ENCODE data around the gene CCDC148.

Gene CCDC148

DNA sequence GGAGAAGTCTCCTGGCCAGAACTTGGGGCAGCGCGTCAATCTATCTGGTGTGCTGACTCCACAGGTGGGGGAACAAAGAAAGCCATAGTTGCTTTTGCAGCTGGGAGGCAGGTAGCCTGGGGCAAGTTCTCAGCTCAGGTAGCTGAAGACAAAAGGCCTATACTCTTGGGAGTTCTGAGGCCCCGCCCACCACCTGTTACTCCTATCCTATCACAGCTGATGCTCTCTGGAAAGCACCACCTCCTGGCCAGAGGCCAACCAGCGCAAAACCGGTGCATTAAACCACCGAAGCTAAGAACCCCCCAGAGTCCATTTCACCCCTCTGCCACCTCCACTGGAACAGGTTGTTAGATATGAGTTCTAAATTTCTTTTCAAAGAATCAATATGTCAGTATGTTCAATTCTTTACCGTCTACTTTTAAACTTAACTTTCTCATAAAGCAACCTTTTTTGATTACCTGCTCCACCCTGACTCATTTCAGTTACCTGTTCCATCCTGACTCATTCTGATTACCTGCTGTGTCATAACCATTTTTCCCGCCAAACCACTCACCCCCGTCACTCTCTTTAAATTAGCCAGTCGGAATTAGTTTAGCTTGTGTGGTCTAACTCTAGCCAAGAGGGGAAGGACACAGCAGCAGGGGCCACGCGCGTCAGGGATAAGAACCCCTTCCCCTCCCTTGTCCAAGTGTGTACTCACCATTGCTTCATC is 311.5 kb downstream of the CCDC148 start:
- Histone ChIP-seq H3K36me3 (ENCODE audit: low read length) (no peaks in the 10 kb centered on the region), H3K9me3 (ENCODE audit: insufficient read depth, low read length) (no peaks in the 10 kb centered on the region), H3K9me2 (replicated peaks; ENCODE audit: insufficient read depth, low read length) (no peaks in the 10 kb centered on the region), H4K20me1 (ENCODE audit: low read depth, low read length) (no peaks in the 10 kb centered on the region), H3K4me3 (ENCODE audit: insufficient read depth, low read length, poor library complexity, severe bottlenecking) (no peak overlapping the region), H2AFZ (ENCODE audit: low read depth, low read length, severe bottlenecking) (no peak overlapping the region), H3K79me2 (ENCODE audit: insufficient read depth, low read length) (no peaks in the 10 kb centered on the region), H3K4me2 (ENCODE audit: low read depth, low read length, poor library complexity, severe bottlenecking) (no peak overlapping the region), H3F3A (ENCODE audit: insufficient read depth) (no peaks in the 10 kb centered on the region), H3K27ac (ENCODE audit: low read depth, low read length) (no peak overlapping the region), H3K27me3 (ENCODE audit: low read length) (no peaks in the 10 kb centered on the region), H3K9ac (ENCODE audit: low read length) (no peak overlapping the region)
- no peak for TF ChIP-seq EZH2phosphoT487 (conservative IDR thresholded peaks at IDR 0.05; ENCODE audit: low read length)
- TF ChIP-seq, protein P1, sequence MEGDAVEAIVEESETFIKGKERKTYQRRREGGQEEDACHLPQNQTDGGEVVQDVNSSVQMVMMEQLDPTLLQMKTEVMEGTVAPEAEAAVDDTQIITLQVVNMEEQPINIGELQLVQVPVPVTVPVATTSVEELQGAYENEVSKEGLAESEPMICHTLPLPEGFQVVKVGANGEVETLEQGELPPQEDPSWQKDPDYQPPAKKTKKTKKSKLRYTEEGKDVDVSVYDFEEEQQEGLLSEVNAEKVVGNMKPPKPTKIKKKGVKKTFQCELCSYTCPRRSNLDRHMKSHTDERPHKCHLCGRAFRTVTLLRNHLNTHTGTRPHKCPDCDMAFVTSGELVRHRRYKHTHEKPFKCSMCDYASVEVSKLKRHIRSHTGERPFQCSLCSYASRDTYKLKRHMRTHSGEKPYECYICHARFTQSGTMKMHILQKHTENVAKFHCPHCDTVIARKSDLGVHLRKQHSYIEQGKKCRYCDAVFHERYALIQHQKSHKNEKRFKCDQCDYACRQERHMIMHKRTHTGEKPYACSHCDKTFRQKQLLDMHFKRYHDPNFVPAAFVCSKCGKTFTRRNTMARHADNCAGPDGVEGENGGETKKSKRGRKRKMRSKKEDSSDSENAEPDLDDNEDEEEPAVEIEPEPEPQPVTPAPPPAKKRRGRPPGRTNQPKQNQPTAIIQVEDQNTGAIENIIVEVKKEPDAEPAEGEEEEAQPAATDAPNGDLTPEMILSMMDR (IDR thresholded peaks at IDR 0.05; ENCODE audit: insufficient read depth, low read length, poor library complexity, severe bottlenecking), result no peak

DNA sequence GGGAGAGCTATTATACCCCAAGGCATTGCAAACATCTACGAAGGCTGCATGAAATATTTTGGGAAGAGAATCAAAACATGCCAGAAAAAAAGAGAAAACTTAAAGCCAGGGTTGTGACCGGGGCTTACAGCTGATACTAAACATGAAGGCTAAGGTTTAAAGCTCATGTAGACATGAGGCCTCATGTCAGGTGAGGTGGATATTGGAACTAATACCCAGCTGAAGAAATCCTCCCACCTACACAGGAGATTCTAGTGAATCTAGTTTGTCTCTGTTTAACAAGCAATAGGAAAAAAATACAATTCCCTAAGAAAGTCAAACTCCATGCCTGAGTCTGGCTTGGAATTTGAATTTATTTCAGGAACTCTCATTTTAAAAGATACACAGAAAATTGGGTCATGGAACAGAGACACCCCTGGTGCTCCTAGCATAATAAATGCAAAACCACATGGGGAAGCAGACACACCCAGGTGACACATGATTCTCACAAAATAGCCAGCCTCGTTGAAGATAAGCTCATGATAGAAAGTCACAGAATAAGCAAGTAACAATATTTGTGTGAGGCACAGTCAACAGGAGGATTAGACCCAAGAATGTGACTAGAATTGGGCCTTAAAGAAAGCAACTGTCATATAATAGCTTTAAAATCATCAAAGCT is 312.7 kb downstream of the CCDC148 start:
- Histone ChIP-seq H2AFZ (ENCODE audit: low read depth, low read length, severe bottlenecking) (no peak overlapping the region), H4K20me1 (ENCODE audit: low read depth, low read length) (no peaks in the 10 kb centered on the region), H3K9ac (ENCODE audit: low read length) (no peak overlapping the region), H3K27ac (ENCODE audit: low read depth, low read length) (no peak overlapping the region), H3K4me3 (ENCODE audit: insufficient read depth, low read length, poor library complexity, severe bottlenecking) (no peak overlapping the region), H3K79me2 (ENCODE audit: insufficient read depth, low read length) (no peaks in the 10 kb centered on the region), H3K36me3 (ENCODE audit: low read length) (no peaks in the 10 kb centered on the region), H3K9me2 (replicated peaks; ENCODE audit: insufficient read depth, low read length) (no peaks in the 10 kb centered on the region), H3F3A (ENCODE audit: insufficient read depth) (no peaks in the 10 kb centered on the region), H3K27me3 (ENCODE audit: low read length) (no peaks in the 10 kb centered on the region), H3K4me2 (ENCODE audit: low read depth, low read length, poor library complexity, severe bottlenecking) (no peak overlapping the region), H3K9me3 (ENCODE audit: insufficient read depth, low read length) (no peaks in the 10 kb centered on the region)
- TF ChIP-seq, protein P1 (IDR thresholded peaks at IDR 0.05; ENCODE audit: insufficient read depth, low read length, poor library complexity, severe bottlenecking), result no peak
- TF ChIP-seq EZH2phosphoT487 (conservative IDR thresholded peaks at IDR 0.05; ENCODE audit: low read length), result no peak

DNA sequence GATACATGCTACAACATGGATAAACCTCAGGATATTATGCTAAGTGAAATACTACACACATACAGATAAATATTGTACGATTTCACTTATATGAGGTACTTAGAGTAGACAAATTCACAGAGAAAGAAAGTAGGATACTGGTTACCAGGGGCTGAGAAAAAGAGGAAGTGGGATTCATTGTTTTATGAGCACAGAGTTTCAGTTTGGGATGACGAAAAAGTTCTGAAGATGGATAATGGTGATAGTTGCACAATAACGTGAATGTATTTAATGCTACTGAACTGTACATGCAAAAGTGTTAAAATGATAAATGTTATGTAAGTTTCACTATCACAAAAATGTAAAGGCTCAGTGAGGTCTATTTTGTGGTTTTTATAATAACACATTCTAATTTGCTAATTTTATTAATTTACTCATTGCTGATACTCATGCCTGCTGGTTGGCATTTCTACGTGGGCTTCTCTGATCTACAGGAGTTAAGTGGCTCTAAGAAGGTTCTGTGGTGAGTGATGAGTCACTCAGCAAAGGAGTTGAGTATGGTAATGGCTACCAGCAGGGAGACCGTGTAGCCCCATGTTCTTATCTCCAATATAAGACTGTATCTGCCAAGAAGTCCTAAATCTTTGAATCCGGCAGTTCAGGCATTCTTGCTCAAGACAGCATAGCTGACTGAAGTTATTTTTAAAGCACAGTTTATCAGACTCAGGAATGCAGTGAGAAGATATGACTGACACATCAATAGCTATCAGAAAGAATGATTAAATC is 313.8 kb downstream of the CCDC148 start:
- Histone ChIP-seq H3K9ac (ENCODE audit: low read length) (no peak overlapping the region), H3K27ac (ENCODE audit: low read depth, low read length) (no peak overlapping the region), H3K79me2 (ENCODE audit: insufficient read depth, low read length) (no peaks in the 10 kb centered on the region)

More for the DNA sequence above, 313.8 kb downstream of the CCDC148 start:
- Histone ChIP-seq H3K9me3 (ENCODE audit: insufficient read depth, low read length) (no peaks in the 10 kb centered on the region), H3K4me2 (ENCODE audit: low read depth, low read length, poor library complexity, severe bottlenecking) (no peak overlapping the region), H3F3A (ENCODE audit: insufficient read depth) (no peaks in the 10 kb centered on the region), H3K27me3 (ENCODE audit: low read length) (no peaks in the 10 kb centered on the region), H3K36me3 (ENCODE audit: low read length) (no peaks in the 10 kb centered on the region), H3K9me2 (replicated peaks; ENCODE audit: insufficient read depth, low read length) (no peaks in the 10 kb centered on the region), H3K4me3 (ENCODE audit: insufficient read depth, low read length, poor library complexity, severe bottlenecking) (no peak overlapping the region), H2AFZ (ENCODE audit: low read depth, low read length, severe bottlenecking) (no peak overlapping the region), H4K20me1 (ENCODE audit: low read depth, low read length) (no peaks in the 10 kb centered on the region)
- no peak for TF ChIP-seq EZH2phosphoT487 (conservative IDR thresholded peaks at IDR 0.05; ENCODE audit: low read length)
- TF ChIP-seq, protein P1 (IDR thresholded peaks at IDR 0.05; ENCODE audit: insufficient read depth, low read length, poor library complexity, severe bottlenecking), result no peak
